Mammary epithelial cell (primary cell): ENCODE results near the gene CHN2.

Experiments used
- CTCF ChIP-seq, 2 donors: IDR thresholded peaks in 1 of 2; conservative IDR thresholded peaks in 1 of 2; 2 replicates each; pipeline ENCODE4 v1.5.1; 2011 to 2012; ENCODE audit warnings: inconsistent platforms in 2 of 2, low read length in 2 of 2, mild to moderate bottlenecking in 2 of 2, control low read depth in 1 of 2, low read depth in 1 of 2; ENCODE audit not compliant: insufficient read depth in 1 of 2; ENCODE audit errors: extremely low read depth in 1 of 2
- EZH2 ChIP-seq: IDR thresholded peaks from 2 replicates; pipeline ENCODE4 v1.6.1; 2012; ENCODE audit warnings: low read length, inconsistent platforms, borderline replicate concordance

DNA sequence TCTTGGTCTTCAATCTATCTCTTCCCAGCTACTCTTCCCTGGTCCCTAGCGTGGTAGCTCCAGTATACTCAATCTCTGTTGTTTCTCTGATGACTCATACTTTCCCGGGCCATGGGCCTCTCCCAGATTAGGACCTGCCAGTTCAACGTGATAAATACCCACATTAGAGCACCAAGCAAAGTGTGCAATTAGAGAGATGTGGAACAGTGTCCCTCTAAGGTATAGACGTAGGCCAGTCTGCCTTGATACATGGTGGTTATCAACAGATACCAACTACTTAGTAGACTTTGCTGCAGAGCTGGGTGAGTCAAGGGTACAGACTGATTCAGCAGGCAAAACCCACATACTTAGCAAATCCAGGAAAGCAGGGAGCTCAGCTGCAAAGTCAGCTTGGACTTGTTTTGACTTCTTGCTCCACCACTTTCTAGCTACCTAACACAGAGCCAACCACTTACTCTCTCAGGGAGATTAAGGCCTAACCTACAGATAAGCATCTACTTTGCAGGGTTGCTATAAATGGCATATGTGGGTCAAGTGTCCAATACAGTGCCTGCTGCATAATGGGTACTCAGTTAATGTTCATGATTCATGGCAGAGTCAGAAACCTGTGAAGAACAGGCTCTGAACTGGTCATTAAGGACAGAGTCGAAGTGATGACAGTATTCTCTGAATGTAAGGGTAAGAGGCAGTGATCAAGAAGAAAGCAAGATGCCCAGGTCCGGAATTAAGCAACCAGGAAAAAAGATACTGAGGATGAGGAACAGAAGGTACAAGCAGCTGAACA, 176.1 kb downstream of the CHN2 start:
- TF ChIP-seq CTCF (conservative IDR thresholded peaks at IDR 0.05 in 1 of 2, IDR thresholded peaks at IDR 0.05 in 1 of 2; ENCODE audit: extremely low read depth in 1 of 2, insufficient read depth in 1 of 2, low read depth in 1 of 2, low read length in 2 of 2) (no peak), EZH2 (no peak)
